Measurements from ENCODE around the gene PSME1. TPM values are rescaled to one million over a fixed set of nuclear protein-coding genes. Genes with fewer than 3 reads are reported as not detected.

The PSME1 gene
- total and polyA plus RNA-seq, 2 of the 13 experiments (the other 11 are each of a cell fraction or from before 2014, with no cell fraction given): 159 to 608 TPM

- TF ChIP-seq ZNF543 (CRISPR knock-in tag; IDR thresholded peaks at IDR 0.05) (no peak), JUNB (CRISPR knock-in tag; IDR thresholded peaks at IDR 0.05; ENCODE audit: borderline replicate concordance) (no peak), SRF (IDR thresholded peaks at IDR 0.05; ENCODE audit: low read depth, low read length) (peak; percentile 40), MZF1 (CRISPR knock-in tag; IDR thresholded peaks at IDR 0.05; ENCODE audit: borderline replicate concordance) (0 out of 2 replicates have a peak, but pooled peaks have one; percentile 23), KDM6A (CRISPR knock-in tag; IDR thresholded peaks at IDR 0.05; ENCODE audit: low read depth) (peak; percentile 81), ATF1 (CRISPR knock-in tag; IDR thresholded peaks at IDR 0.05) (no peak), ZNF446 (CRISPR knock-in tag; IDR thresholded peaks at IDR 0.05) (no peak), SUZ12 (IDR thresholded peaks at IDR 0.05; ENCODE audit: low read depth, low read length) (no peak), ZBTB49 (CRISPR knock-in tag; IDR thresholded peaks at IDR 0.05; ENCODE audit: borderline replicate concordance) (peak; percentile 90; the same call in 1 of the 2 replicates), HNRNPUL1 (IDR thresholded peaks at IDR 0.05; ENCODE audit: low read depth, low read length) (no peak), DNMT1 (CRISPR knock-in tag; IDR thresholded peaks at IDR 0.05) (no peak; the same call in 1 of the 2 replicates), MTF2 (CRISPR knock-in tag; IDR thresholded peaks at IDR 0.05; ENCODE audit: borderline replicate concordance) (no peak; the same call in 1 of the 2 replicates), DPF2 (CRISPR knock-in tag; IDR thresholded peaks at IDR 0.05; ENCODE audit: borderline replicate concordance, low read depth) (no peak), PLRG1 (conservative IDR thresholded peaks at IDR 0.05) (no peak), AGO1 (IDR thresholded peaks at IDR 0.05; ENCODE audit: low read depth, low read length, poor library complexity, severe bottlenecking) (peak; percentile 91), ZNF772 (CRISPR knock-in tag; IDR thresholded peaks at IDR 0.05) (peak; percentile 99), TOE1 (CRISPR knock-in tag; IDR thresholded peaks at IDR 0.05) (peak; percentile 95; the same call in 1 of the 2 replicates), EZH2 (conservative IDR thresholded peaks at IDR 0.05; ENCODE audit: low read depth, low read length) (no peak), SP4 (CRISPR knock-in tag; IDR thresholded peaks at IDR 0.05) (peak; percentile 97)
- TF ChIP-seq, protein P1, sequence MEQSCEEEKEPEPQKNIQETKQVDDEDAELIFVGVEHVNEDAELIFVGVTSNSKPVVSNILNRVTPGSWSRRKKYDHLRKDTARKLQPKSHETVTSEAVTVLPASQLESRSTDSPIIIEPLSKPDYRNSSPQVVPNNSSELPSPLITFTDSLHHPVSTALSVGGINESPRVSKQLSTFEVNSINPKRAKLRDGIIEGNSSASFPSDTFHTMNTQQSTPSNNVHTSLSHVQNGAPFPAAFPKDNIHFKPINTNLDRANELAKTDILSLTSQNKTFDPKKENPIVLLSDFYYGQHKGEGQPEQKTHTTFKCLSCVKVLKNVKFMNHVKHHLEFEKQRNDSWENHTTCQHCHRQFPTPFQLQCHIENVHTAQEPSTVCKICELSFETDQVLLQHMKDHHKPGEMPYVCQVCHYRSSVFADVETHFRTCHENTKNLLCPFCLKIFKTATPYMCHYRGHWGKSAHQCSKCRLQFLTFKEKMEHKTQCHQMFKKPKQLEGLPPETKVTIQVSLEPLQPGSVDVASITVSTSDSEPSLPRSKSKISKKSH (CRISPR knock-in tag; IDR thresholded peaks at IDR 0.05; ENCODE audit: borderline replicate concordance): peak; percentile 88
- TF ChIP-seq, protein P2, sequence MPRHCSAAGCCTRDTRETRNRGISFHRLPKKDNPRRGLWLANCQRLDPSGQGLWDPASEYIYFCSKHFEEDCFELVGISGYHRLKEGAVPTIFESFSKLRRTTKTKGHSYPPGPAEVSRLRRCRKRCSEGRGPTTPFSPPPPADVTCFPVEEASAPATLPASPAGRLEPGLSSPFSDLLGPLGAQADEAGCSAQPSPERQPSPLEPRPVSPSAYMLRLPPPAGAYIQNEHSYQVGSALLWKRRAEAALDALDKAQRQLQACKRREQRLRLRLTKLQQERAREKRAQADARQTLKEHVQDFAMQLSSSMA (CRISPR knock-in tag; IDR thresholded peaks at IDR 0.05): peak; percentile 96
- TF ChIP-seq, protein P3, sequence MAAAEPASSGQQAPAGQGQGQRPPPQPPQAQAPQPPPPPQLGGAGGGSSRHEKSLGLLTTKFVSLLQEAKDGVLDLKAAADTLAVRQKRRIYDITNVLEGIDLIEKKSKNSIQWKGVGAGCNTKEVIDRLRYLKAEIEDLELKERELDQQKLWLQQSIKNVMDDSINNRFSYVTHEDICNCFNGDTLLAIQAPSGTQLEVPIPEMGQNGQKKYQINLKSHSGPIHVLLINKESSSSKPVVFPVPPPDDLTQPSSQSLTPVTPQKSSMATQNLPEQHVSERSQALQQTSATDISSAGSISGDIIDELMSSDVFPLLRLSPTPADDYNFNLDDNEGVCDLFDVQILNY (CRISPR knock-in tag; conservative IDR thresholded peaks at IDR 0.05): 0 out of 2 replicates have a peak, but pooled peaks have one; percentile 33
- TF ChIP-seq, protein P4, sequence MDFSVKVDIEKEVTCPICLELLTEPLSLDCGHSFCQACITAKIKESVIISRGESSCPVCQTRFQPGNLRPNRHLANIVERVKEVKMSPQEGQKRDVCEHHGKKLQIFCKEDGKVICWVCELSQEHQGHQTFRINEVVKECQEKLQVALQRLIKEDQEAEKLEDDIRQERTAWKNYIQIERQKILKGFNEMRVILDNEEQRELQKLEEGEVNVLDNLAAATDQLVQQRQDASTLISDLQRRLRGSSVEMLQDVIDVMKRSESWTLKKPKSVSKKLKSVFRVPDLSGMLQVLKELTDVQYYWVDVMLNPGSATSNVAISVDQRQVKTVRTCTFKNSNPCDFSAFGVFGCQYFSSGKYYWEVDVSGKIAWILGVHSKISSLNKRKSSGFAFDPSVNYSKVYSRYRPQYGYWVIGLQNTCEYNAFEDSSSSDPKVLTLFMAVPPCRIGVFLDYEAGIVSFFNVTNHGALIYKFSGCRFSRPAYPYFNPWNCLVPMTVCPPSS (IDR thresholded peaks at IDR 0.05): no peak; the same call in 1 of the 2 replicates
Measured at GRCh38 chr14:24160850-24161804, 25.1 kb downstream of the PSME1 start, which contains the start of gene IRF9 (continued).

Data from HepG2 (cell line).